GM12873 (cell line): Measurements from ENCODE around the gene ARAP2.

ENCODE experiments used
- TF ChIP-seq, protein P1 (sequence below): IDR thresholded peaks from 2 replicates; pipeline ENCODE4 v1.5.1; 2012; ENCODE audit warnings: low read depth, mild to moderate bottlenecking, moderate library complexity, low read length, control low read depth; ENCODE audit not compliant: insufficient read depth; ENCODE audit errors: missing control alignments

The ARAP2 gene

DNA sequence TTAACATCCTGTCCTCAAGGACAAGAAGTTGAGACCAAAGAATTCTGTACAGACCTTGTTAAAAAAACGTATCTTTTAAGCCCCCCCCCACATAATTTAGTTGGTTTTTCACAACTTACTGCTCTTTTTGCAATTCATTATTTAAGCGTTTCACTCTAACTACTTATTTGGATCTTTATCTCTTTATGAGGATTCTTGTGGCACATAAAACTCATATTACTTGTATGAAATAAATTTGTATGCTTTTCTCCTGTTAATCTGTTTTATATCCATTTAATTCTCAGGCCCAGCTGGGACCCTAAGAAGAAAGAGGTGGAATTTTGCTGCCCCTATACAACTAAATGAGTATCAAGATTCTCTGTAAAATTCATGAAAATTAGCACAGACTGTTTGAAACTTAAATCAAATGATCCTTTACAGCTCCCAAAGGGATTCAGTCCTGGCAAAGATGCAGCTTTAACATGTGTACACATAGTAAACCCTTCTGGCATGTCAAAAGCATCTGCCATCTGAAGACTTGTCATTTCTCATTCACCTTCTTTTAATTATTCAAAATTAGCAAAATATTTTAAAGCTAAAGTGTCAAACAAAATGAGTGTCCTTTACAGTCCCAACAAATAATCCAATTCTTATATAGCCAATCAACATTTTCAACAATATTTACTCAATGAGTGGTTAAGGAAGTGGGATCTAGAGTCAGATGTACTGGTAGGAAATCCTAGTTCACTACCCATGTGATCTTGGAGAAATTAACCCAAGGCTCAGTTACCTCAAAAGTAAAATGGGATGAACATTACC is 17.7 kb downstream of the ARAP2 start:
- TF ChIP-seq, protein P1, sequence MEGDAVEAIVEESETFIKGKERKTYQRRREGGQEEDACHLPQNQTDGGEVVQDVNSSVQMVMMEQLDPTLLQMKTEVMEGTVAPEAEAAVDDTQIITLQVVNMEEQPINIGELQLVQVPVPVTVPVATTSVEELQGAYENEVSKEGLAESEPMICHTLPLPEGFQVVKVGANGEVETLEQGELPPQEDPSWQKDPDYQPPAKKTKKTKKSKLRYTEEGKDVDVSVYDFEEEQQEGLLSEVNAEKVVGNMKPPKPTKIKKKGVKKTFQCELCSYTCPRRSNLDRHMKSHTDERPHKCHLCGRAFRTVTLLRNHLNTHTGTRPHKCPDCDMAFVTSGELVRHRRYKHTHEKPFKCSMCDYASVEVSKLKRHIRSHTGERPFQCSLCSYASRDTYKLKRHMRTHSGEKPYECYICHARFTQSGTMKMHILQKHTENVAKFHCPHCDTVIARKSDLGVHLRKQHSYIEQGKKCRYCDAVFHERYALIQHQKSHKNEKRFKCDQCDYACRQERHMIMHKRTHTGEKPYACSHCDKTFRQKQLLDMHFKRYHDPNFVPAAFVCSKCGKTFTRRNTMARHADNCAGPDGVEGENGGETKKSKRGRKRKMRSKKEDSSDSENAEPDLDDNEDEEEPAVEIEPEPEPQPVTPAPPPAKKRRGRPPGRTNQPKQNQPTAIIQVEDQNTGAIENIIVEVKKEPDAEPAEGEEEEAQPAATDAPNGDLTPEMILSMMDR, result no peak

DNA sequence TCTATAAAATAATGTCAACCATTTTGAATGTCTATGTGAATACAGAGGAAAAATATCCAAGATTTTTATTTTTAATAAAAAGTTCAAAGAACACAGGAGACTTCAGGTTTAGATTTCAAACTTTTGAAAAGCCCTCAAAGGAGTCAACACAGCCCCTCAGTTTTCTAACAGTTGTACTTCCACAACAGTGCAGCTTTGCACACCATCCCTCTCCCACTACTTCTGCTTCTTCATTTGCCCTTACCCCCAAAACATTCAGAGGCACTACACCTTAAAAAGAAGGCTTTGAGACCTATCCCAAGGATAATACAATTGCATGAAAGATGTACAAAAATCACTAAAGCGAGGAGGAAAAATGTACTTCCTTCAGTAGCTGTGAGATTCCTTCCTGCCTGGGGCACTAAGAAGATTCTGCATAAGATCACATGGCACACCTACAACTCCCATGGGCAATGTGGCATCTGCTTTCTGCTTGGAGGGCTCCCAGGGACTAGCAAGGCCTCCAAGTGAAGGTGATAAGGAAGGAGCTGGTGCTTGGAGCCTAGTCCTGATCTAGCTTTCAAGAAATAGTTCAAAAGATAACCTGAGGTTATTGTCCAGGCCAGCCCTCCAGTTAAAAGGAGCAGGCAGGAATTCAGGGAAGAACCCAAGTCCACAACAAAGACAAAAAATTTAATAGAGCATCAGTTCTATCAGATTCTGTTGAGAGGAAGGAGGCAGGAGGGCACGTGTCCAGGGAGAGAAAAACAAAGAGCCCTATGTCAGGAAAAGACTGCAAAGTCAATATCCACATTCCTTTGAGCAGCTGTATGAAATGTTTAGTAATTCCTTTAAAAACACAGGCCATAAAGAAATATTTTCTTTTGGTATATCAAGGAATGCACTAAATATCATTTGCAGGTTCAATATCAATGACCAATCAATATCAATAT is 19.1 kb downstream of the ARAP2 start:
- TF ChIP-seq, protein P1, result no peak

DNA sequence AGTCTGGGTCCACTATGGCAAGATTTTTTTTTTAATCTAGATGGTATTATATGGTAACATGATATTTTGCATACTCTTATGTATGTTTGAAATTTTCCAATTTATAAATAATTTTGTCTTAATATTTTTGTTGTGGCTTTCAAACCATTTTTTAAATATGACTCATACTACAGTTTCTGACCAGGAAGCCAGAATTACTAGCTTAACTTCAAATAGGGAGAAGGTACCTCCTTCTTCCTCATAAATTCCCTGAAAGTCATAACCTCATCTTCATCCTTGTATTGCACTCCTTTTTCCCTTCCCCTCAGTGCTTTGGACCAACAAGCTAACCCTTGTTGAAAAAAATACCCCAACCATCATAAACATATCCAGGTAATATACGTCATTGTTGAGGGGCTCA is 21.6 kb downstream of the ARAP2 start:
- TF ChIP-seq, protein P1, result no peak

DNA sequence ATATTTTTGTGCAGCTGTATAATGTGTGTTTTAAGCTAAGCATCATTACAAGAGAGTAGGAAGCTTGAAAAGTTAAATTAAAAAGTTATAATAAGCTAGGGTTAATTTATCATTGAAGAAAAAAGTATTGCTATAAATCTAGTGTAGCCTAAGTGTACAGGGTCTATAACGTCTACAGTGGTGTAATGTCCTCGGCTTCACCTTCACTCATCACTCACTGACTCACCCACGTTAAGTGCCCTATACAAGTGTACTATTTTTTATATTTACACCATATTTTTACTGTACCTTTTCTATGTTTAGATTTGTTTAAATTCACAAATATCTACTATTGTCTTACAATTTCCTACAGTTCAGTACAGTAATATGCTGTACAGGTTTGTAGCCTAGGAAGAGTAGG is 23.5 kb downstream of the ARAP2 start:
- TF ChIP-seq, protein P1, result no peak

DNA sequence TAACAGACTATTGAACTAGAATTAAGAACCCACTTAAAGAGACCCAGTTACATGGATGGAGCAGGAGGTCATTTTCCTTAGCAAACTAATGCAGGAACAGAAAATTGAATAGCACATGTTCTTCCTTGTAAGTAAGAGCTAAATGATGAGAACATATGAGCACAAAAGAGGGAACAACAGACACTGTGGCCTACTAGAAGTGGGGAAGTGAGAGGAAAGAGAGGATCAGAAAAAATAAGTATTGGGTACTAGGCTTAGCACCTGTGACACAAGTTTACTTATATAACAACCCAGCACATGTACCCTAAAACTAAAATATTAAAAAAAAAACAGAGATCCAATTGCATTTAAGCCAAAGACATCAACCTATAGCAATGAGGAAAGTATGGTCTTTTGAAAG is 26.2 kb downstream of the ARAP2 start:
- TF ChIP-seq, protein P1, result no peak

DNA sequence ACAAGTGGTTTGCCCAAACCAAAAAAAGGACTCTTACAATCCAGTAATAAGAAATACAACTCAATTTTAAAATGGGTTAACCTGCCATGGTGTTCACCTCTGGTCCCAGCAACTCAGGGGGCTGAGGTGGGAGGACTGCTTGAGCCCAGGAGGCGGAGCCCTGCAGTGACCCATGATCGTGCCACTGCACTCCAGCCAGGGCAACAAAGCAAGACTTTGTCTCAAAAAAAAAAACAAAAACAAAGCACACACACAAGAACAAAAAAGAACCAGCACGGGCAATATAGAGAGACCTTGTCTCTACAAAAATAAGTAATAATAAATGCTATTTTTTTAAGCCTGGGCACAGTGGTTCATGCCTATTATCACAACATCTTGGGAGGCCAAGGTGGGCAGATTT is 28.7 kb downstream of the ARAP2 start:
- TF ChIP-seq, protein P1, result no peak
